Measurements from ENCODE around the gene TMEM106B.

DNA sequence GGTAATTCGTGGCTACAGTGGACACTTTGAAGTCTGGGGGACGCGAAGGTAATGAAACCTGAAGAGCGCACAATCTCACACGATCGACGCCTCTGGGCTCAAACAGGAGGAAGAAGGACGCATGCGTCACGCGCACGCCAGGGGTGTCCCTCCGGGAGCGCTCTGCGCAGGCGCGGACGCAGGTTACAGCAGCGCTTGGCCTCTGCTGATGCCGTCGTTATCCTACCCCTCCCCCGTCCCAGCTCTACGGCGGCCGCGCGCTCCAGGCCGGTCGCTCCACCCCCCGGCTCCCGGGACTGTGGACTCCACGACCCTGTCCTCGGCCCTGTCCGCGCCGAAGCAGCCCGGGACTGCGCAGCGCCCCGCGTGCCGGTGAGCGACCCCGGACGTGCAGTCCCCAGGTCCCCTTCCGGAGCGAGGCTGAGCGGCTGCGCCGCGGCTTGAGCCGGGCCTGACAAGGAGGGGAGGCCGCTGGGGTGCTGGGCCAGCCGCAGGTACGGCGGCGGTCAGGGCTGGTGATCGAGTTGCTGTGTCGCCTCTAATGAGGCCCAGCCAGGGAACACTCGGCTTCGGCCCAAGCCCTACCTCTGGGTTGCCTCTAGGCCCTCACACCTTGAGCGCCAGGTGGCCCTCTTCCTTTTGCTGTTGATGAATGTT is at the start of gene TMEM106B:
- TF ChIP-seq, protein P1, sequence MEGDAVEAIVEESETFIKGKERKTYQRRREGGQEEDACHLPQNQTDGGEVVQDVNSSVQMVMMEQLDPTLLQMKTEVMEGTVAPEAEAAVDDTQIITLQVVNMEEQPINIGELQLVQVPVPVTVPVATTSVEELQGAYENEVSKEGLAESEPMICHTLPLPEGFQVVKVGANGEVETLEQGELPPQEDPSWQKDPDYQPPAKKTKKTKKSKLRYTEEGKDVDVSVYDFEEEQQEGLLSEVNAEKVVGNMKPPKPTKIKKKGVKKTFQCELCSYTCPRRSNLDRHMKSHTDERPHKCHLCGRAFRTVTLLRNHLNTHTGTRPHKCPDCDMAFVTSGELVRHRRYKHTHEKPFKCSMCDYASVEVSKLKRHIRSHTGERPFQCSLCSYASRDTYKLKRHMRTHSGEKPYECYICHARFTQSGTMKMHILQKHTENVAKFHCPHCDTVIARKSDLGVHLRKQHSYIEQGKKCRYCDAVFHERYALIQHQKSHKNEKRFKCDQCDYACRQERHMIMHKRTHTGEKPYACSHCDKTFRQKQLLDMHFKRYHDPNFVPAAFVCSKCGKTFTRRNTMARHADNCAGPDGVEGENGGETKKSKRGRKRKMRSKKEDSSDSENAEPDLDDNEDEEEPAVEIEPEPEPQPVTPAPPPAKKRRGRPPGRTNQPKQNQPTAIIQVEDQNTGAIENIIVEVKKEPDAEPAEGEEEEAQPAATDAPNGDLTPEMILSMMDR (IDR thresholded peaks at IDR 0.05): peak in 1 of 3 donors; percentile 19
- peak; percentile 72 for TF ChIP-seq POLR2A (IDR thresholded peaks at IDR 0.05)
- TF ChIP-seq EP300 (IDR thresholded peaks at IDR 0.05): no peak

All from ovary (tissue), 3 donors.